Measurements from ENCODE around the gene MAP4K1. TPM values are rescaled to one million over a fixed set of nuclear protein-coding genes. Genes with fewer than 3 reads are reported as not detected.

MAP4K1 gene
- polyA plus RNA-seq, 3 donors, result 19.8 to 41.3 (median 22.4) TPM

GRCh38 chr19:38657633-38658222, 40.0 kb upstream of the MAP4K1 start:
- Mint-ChIP-seq H3K27ac (peak overlapping the region in 5 of 7 donors; percentile 77 to 90 (median 79)), H3K4me3 (no peak overlapping the region), H3K27me3 (ENCODE audit: low read depth in 3 of 3) (no peaks in the 10 kb centered on the region), H3K4me1 (peaks cover 59% of the 10 kb centered on the region), H3K9me3 (no peaks in the 10 kb centered on the region), H3K36me3 (peaks cover 37 to 48% of the 10 kb centered on the region in 2 donors)
- Histone ChIP-seq H3K79me2 (ENCODE audit: insufficient read depth, low read length) (peaks cover 100% of the 10 kb centered on the region), H4K20me1 (ENCODE audit: insufficient read depth, low read length) (peaks cover 84% of the 10 kb centered on the region), H3K4me2 (replicated peaks; ENCODE audit: extremely low read depth, low read length, poor library complexity, severe bottlenecking) (no peak overlapping the region), H3K9ac (ENCODE audit: insufficient read depth, low read length, poor library complexity, severe bottlenecking) (no peak overlapping the region), H3K4me1 (ENCODE audit: control insufficient read depth in 1 of 2, insufficient read depth in 2 of 2, low read length in 2 of 2) (peaks cover 37 to 58% of the 10 kb centered on the region in 2 donors), H3K9me3 (replicated peaks in 1 of 2; ENCODE audit: control insufficient read depth in 1 of 2, insufficient read depth in 1 of 2, low read length in 2 of 2) (no peaks in the 10 kb centered on the region), H3K36me3 (replicated peaks in 1 of 2; ENCODE audit: control insufficient read depth in 1 of 2, insufficient read depth in 2 of 2, low read length in 2 of 2) (peaks cover 5 to 30% of the 10 kb centered on the region in 2 donors), H3K27me3 (ENCODE audit: control insufficient read depth in 2 of 2, insufficient read depth in 2 of 2, low read length in 2 of 2) (no peaks in the 10 kb centered on the region), H2AFZ (ENCODE audit: insufficient read depth, low read depth, low read length, poor library complexity, severe bottlenecking) (no peak overlapping the region), H3K4me3 (replicated peaks in 1 of 3; ENCODE audit: low read depth in 2 of 3, low read length in 3 of 3) (no peak overlapping the region), H3K27ac (ENCODE audit: low read depth in 1 of 2, low read length in 2 of 2) (peak overlapping the region in 1 of 2 donors; percentile 27)
- intact Hi-C loops (cut with micrococcal nuclease), result loop anchor here in 1 of 2 donors (5.0 kb wide), 1 partner anchor 35 kb away; no protein-coding TSS in a partner anchor
- 46% methylated on average over 4 of the region's 8 CpGs for WGBS (ENCODE audit: insufficient coverage)
- DNase-seq, result no peak
- TF ChIP-seq CTCF (IDR thresholded peaks at IDR 0.05), result no peak

- intact Hi-C loops (cut with micrococcal nuclease), result loop anchor here in 1 of 2 donors (5.0 kb wide), 1 partner anchor 36 kb away; no protein-coding TSS in a partner anchor
- peak overlapping the region; percentile 74 to 89 (median 83) for H3K27ac Mint-ChIP-seq
- no peak overlapping the region for H3K4me2 ChIP-seq (replicated peaks; ENCODE audit: extremely low read depth, low read length, poor library complexity, severe bottlenecking)
Observed at GRCh38 chr19:38656171-38656981, 38.6 kb upstream of the MAP4K1 start.

More at GRCh38 chr19:38656171-38656981, 38.6 kb upstream of the MAP4K1 start:
- Histone ChIP-seq H2AFZ (ENCODE audit: insufficient read depth, low read depth, low read length, poor library complexity, severe bottlenecking) (no peak overlapping the region), H3K79me2 (ENCODE audit: insufficient read depth, low read length) (peaks cover 100% of the 10 kb centered on the region), H3K4me1 (ENCODE audit: control insufficient read depth in 1 of 2, insufficient read depth in 2 of 2, low read length in 2 of 2) (peaks cover 43 to 60% of the 10 kb centered on the region in 2 donors), H3K36me3 (replicated peaks in 1 of 2; ENCODE audit: control insufficient read depth in 1 of 2, insufficient read depth in 2 of 2, low read length in 2 of 2) (peaks cover 5 to 30% of the 10 kb centered on the region in 2 donors), H3K27ac (ENCODE audit: low read depth in 1 of 2, low read length in 2 of 2) (peak overlapping the region; percentile 15 to 59), H3K9me3 (replicated peaks in 1 of 2; ENCODE audit: control insufficient read depth in 1 of 2, insufficient read depth in 1 of 2, low read length in 2 of 2) (no peaks in the 10 kb centered on the region), H4K20me1 (ENCODE audit: insufficient read depth, low read length) (peaks cover 76% of the 10 kb centered on the region), H3K4me3 (replicated peaks in 1 of 3; ENCODE audit: low read depth in 2 of 3, low read length in 3 of 3) (no peak overlapping the region), H3K9ac (ENCODE audit: insufficient read depth, low read length, poor library complexity, severe bottlenecking) (no peak overlapping the region), H3K27me3 (ENCODE audit: control insufficient read depth in 2 of 2, insufficient read depth in 2 of 2, low read length in 2 of 2) (no peaks in the 10 kb centered on the region)
- Mint-ChIP-seq H3K4me1 (peaks cover 61% of the 10 kb centered on the region), H3K36me3 (peaks cover 37 to 45% of the 10 kb centered on the region in 2 donors), H3K9me3 (no peaks in the 10 kb centered on the region), H3K4me3 (no peak overlapping the region), H3K27me3 (ENCODE audit: low read depth in 3 of 3) (no peaks in the 10 kb centered on the region)
- peak; percentile 42 to 72 (median 68) for DNase-seq
- TF ChIP-seq CTCF (IDR thresholded peaks at IDR 0.05), result no peak
- WGBS (ENCODE audit: insufficient coverage), result no CpG with 5 or more reads among the region's 7 CpGs

All from CD14-positive monocyte (primary cell).